ENCODE data around the gene FBLN2. TPM values are rescaled to one million over a fixed set of nuclear protein-coding genes. Genes with fewer than 3 reads are reported as not detected.

Gene FBLN2
- total RNA-seq, 3 donors from 2014 or later (not counting 1 experiment from before 2014, with no cell fraction given) = 0.61 to 2.7 (median 1.6) TPM

- Histone ChIP-seq H3K4me3 (ENCODE audit: low read length) (no peak overlapping the region), H3K27me3 (ENCODE audit: control insufficient read depth, insufficient read depth, low read length) (no peaks in the 10 kb centered on the region), H3K9me3 (ENCODE audit: control insufficient read depth, insufficient read depth, low read length) (no peaks in the 10 kb centered on the region), H3K27ac (ENCODE audit: low read length) (no peak overlapping the region), H3K4me1 (ENCODE audit: control insufficient read depth, insufficient read depth, low read length) (no peaks in the 10 kb centered on the region), H3K36me3 (ENCODE audit: control insufficient read depth, insufficient read depth, low read length) (no peaks in the 10 kb centered on the region)
- Mint-ChIP-seq H3K4me3 (no peak overlapping the region), H3K27ac (no peak overlapping the region), H3K36me3 (no peaks in the 10 kb centered on the region), H3K27me3 (ENCODE audit: low read depth in 2 of 2) (peaks cover 8 to 13% of the 10 kb centered on the region in 2 donors), H3K9me3 (no peaks in the 10 kb centered on the region), H3K4me1 (no peaks in the 10 kb centered on the region)
- no peak for TF ChIP-seq CTCF (IDR thresholded peaks at IDR 0.05)
- WGBS (ENCODE audit: insufficient coverage) = 86% methylated on average over 9 of the region's 9 CpGs
- ATAC-seq (peak in 1 of 3 donors; percentile 33), DNase-seq (no peak)
- intact Hi-C loops (cut with micrococcal nuclease) = no loop called here
Observed at GRCh38 chr3:13600950-13601691, 52.2 kb downstream of the FBLN2 start.

GRCh38 chr3:13601692-13602080, 52.8 kb downstream of the FBLN2 start:
- no peaks in the 10 kb centered on the region for H3K36me3 Mint-ChIP-seq
- DNase-seq (no peak), ATAC-seq (no peak)
- H3K27ac Mint-ChIP-seq = no peak overlapping the region
- no peaks in the 10 kb centered on the region for H3K36me3 ChIP-seq (ENCODE audit: control insufficient read depth, insufficient read depth, low read length)
- no peak overlapping the region for H3K4me3 ChIP-seq (ENCODE audit: low read length)
- no peak overlapping the region for H3K27ac ChIP-seq (ENCODE audit: low read length)
- H3K9me3 Mint-ChIP-seq = no peaks in the 10 kb centered on the region
- intact Hi-C loops (cut with micrococcal nuclease) = no loop called here
- H3K9me3 ChIP-seq (ENCODE audit: control insufficient read depth, insufficient read depth, low read length) = no peaks in the 10 kb centered on the region
- no peaks in the 10 kb centered on the region for H3K4me1 ChIP-seq (ENCODE audit: control insufficient read depth, insufficient read depth, low read length)
- H3K27me3 ChIP-seq (ENCODE audit: control insufficient read depth, insufficient read depth, low read length) = no peaks in the 10 kb centered on the region
- H3K4me3 Mint-ChIP-seq = no peak overlapping the region
- peaks cover 11 to 13% of the 10 kb centered on the region in 2 donors for H3K27me3 Mint-ChIP-seq (ENCODE audit: low read depth in 2 of 2)
- no peak for TF ChIP-seq CTCF (IDR thresholded peaks at IDR 0.05)
- no peaks in the 10 kb centered on the region for H3K4me1 Mint-ChIP-seq

- no peaks in the 10 kb centered on the region for H3K4me1 ChIP-seq (ENCODE audit: control insufficient read depth, insufficient read depth, low read length)
Observed at GRCh38 chr3:13605555-13605954, 56.6 kb downstream of the FBLN2 start.

More at GRCh38 chr3:13605555-13605954, 56.6 kb downstream of the FBLN2 start:
- no peaks in the 10 kb centered on the region for H3K27me3 ChIP-seq (ENCODE audit: control insufficient read depth, insufficient read depth, low read length)
- ATAC-seq = no peak
- no peak overlapping the region for H3K4me3 Mint-ChIP-seq
- no peaks in the 10 kb centered on the region for H3K36me3 Mint-ChIP-seq
- H3K36me3 ChIP-seq (ENCODE audit: control insufficient read depth, insufficient read depth, low read length) = no peaks in the 10 kb centered on the region
- no peaks in the 10 kb centered on the region for H3K4me1 Mint-ChIP-seq
- H3K27ac ChIP-seq (ENCODE audit: low read length) = no peak overlapping the region
- no peak overlapping the region for H3K27ac Mint-ChIP-seq
- no peak for TF ChIP-seq CTCF (IDR thresholded peaks at IDR 0.05)
- no peaks in the 10 kb centered on the region for H3K9me3 Mint-ChIP-seq
- DNase-seq = no peak
- H3K4me3 ChIP-seq (ENCODE audit: low read length) = no peak overlapping the region
- 96% methylated on average over 5 of the region's 6 CpGs for WGBS (ENCODE audit: insufficient coverage)
- no peaks in the 10 kb centered on the region for H3K9me3 ChIP-seq (ENCODE audit: control insufficient read depth, insufficient read depth, low read length)
- intact Hi-C loops (cut with micrococcal nuclease) = no loop called here
- H3K27me3 Mint-ChIP-seq (ENCODE audit: low read depth in 2 of 2) = peaks cover 5 to 18% of the 10 kb centered on the region in 2 donors
